Measurements from ENCODE around the gene TBXAS1. TPM values are rescaled to one million over a fixed set of nuclear protein-coding genes. Genes with fewer than 3 reads are reported as not detected.

Gene TBXAS1
- total RNA-seq, 4 donors from 2014 or later = 0.41 to 5.2 (median 3.3) TPM

- DNase-seq = no peak
- in situ Hi-C loops (cut with MboI; ENCODE audit: low sequenced_read_pairs in 4 of 4) = no loop called here
- ATAC-seq = no peak
- no peaks in the 10 kb centered on the region for H3K36me3 ChIP-seq
- H3K27ac ChIP-seq = no peak overlapping the region
- H3K4me1 ChIP-seq = no peaks in the 10 kb centered on the region
- H3K27me3 ChIP-seq = no peaks in the 10 kb centered on the region
- TF ChIP-seq POLR2A (IDR thresholded peaks at IDR 0.05) = no peak
- TF ChIP-seq, protein P1, sequence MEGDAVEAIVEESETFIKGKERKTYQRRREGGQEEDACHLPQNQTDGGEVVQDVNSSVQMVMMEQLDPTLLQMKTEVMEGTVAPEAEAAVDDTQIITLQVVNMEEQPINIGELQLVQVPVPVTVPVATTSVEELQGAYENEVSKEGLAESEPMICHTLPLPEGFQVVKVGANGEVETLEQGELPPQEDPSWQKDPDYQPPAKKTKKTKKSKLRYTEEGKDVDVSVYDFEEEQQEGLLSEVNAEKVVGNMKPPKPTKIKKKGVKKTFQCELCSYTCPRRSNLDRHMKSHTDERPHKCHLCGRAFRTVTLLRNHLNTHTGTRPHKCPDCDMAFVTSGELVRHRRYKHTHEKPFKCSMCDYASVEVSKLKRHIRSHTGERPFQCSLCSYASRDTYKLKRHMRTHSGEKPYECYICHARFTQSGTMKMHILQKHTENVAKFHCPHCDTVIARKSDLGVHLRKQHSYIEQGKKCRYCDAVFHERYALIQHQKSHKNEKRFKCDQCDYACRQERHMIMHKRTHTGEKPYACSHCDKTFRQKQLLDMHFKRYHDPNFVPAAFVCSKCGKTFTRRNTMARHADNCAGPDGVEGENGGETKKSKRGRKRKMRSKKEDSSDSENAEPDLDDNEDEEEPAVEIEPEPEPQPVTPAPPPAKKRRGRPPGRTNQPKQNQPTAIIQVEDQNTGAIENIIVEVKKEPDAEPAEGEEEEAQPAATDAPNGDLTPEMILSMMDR (IDR thresholded peaks at IDR 0.05 in 4 of 5, conservative IDR thresholded peaks at IDR 0.05 in 1 of 5) = no peak
- H3K4me3 ChIP-seq = no peak overlapping the region
- intact Hi-C loops (cut with DNase I; ENCODE audit: low total_unique reads) = no loop called here
- no peaks in the 10 kb centered on the region for H3K9me3 ChIP-seq
These were observed 193.6 kb downstream of the TBXAS1 start for GRCh38 chr7:140022582-140023211.

- TF ChIP-seq, protein P1 (IDR thresholded peaks at IDR 0.05 in 4 of 5, conservative IDR thresholded peaks at IDR 0.05 in 1 of 5) = no peak
- no peak for TF ChIP-seq POLR2A (IDR thresholded peaks at IDR 0.05)
- no peaks in the 10 kb centered on the region for H3K4me1 ChIP-seq
- H3K27ac ChIP-seq = no peak overlapping the region
- DNase-seq (no peak), ATAC-seq (no peak)
- no peaks in the 10 kb centered on the region for H3K27me3 ChIP-seq
- H3K9me3 ChIP-seq = no peaks in the 10 kb centered on the region
- H3K4me3 ChIP-seq = no peak overlapping the region
- in situ Hi-C loops (cut with MboI; ENCODE audit: low sequenced_read_pairs in 4 of 4) (no loop called here), intact Hi-C loops (cut with DNase I; ENCODE audit: low total_unique reads) (no loop called here)
- no peaks in the 10 kb centered on the region for H3K36me3 ChIP-seq
These were observed 194.7 kb downstream of the TBXAS1 start for GRCh38 chr7:140023728-140024127.

- intact Hi-C loops (cut with DNase I; ENCODE audit: low total_unique reads) = no loop called here
- DNase-seq = no peak
- Histone ChIP-seq H3K27me3 (no peaks in the 10 kb centered on the region), H3K4me3 (no peak overlapping the region), H3K36me3 (no peaks in the 10 kb centered on the region), H3K9me3 (no peaks in the 10 kb centered on the region), H3K27ac (no peak overlapping the region), H3K4me1 (no peaks in the 10 kb centered on the region)
- TF ChIP-seq, protein P1 (IDR thresholded peaks at IDR 0.05 in 4 of 5, conservative IDR thresholded peaks at IDR 0.05 in 1 of 5) = no peak
- TF ChIP-seq POLR2A (IDR thresholded peaks at IDR 0.05) = no peak
- in situ Hi-C loops (cut with MboI; ENCODE audit: low sequenced_read_pairs in 4 of 4) = no loop called here
- ATAC-seq = no peak
These were observed 195.5 kb downstream of the TBXAS1 start for GRCh38 chr7:140024585-140024984.

DNA sequence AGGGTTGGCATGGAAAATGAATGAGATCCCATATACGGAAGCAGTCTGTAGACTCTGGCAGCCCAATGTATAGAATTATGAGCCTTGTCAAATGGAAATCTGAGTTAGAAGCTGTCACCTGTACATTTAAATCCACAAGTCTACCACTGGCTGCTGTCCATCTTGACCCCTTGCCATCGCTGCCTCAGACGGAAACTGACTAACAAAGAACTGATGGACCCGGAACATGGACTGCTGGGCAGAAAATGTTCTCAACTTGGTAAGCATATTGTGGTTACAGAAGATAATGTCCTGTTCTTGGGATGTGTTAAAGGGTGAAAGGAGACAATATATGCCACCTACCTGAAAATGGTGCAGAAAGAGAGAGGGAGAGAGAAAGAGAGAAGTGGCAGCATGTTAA, 196.2 kb downstream of the TBXAS1 start:
- Histone ChIP-seq H3K9me3 (no peaks in the 10 kb centered on the region), H3K36me3 (no peaks in the 10 kb centered on the region), H3K27ac (no peak overlapping the region), H3K4me3 (no peak overlapping the region), H3K4me1 (no peaks in the 10 kb centered on the region), H3K27me3 (no peaks in the 10 kb centered on the region)
- in situ Hi-C loops (cut with MboI; ENCODE audit: low sequenced_read_pairs in 4 of 4) = no loop called here
- intact Hi-C loops (cut with DNase I; ENCODE audit: low total_unique reads) = no loop called here
- no peak for ATAC-seq
- TF ChIP-seq, protein P1 (IDR thresholded peaks at IDR 0.05 in 4 of 5, conservative IDR thresholded peaks at IDR 0.05 in 1 of 5) = no peak
- no peak for TF ChIP-seq POLR2A (IDR thresholded peaks at IDR 0.05)
- DNase-seq = no peak

Measured in gastrocnemius medialis (tissue), 4 donors.